ENCODE data around the gene LRRC74A.

LRRC74A gene

DNA sequence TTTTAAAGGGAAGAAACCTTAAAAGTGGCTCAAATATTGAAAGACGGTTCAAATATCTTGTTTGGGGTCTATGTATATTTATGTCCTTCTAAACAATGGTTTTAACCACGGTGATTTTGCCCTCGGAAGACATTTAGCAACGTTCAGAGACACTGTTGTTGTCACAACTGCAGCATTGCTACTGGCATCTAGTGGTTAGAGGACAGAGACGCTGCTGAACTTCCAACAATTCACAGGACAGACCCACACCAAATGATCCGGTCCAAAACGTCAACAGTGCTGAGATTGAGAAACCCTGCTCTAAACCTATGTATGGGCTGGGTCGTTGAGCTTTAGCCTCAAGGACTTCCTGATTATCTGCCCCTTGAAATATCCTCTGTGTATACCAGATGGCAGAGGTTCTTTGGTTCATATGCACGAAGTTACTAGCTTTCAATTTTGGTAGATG is 15.2 kb upstream of the LRRC74A start:
- peak in 2 of 3 experiments; percentile 13 to 32 for DNase-seq

DNA sequence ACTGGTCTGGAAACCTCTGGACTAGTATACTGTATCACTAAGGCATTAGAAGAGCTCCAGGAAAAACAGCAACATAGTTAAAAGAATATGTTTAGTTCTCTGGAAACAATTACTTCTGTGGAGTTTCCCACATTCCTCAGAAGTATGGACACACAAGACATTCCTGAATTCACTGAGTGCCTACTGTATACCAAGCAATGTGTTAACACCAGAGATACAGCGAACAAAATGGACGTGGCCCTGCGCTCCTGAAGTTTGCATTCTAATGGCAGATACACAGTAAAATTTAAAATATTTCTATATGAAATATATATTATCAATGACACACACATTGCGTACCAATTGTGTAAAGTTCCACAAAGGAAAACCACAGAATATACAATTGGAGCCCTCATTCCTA is 14.6 kb upstream of the LRRC74A start:
- DNase-seq: peak in 1 of 3 experiments; percentile 35

DNA sequence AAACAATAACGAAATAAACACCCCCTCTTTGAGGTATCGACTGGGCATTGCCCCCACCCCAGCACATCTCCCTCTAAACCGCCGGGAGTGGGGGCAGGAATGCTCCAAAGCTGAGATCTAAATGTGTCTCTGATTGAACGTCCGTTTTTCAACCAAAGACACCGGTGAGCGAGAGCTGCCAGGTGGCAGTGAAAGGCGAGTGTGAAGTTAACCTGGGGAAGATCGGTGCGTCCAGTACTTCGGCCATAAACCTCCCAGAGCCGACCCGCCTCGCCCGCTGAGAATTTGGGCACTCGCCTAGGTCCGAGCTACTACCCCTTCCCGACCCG is 14.2 kb upstream of the LRRC74A start:
- peak; percentile 31 to 67 (median 58) for DNase-seq

DNA sequence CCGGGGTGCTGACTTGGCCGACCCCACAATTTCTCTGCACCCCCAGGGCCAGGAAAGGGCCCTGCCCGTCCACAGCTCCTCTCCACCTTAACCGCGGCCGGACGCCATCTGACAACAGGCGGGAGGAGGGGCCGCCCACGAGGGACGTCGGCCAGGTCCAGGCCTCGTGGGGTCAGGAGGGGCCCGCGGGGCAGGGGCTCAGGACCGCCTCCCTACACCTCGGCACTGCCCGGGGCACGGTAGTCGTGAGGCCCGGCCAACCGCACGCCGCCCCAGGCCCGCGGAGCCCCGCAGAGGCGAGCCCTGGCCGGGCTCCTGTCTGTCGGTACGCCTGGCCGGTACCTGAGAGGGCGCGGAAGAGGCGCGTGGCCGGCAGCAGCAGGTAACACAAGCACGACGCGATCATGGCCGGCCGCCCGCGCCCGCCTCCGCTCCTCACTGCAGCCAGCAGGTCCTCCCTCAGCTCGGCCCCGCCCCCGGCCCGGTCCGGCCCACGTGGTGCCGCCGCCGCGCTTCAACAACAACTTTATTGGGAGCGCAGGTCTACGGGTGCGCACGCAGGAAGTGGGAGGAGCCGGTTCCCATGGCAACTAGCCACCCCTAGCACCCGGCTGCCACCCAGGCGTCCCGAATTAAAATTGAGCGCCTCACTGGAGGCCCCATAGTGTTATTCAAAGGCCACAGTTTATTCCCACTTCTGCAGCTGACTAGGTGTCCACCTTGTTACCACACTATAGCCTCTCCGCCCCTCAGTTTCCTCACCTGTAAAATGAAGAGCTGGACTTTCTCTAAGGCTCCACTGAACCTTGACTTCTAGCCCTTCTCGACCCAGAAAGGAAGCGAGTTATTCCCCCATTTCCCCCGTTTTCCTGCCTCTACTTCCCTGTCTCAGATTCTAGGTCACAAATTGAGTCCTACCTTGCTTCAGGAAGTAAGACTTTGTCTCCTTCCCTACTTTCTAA is 13.5 kb upstream of the LRRC74A start, which contains the start of gene ANGEL1:
Gene ANGEL1, minus strand, starts transcription at position 461 of the 962 bp plus-strand sequence. Its CDS starts 55 bp downstream, at position 406.
- DNase-seq: peak; percentile 97 to 98 (median 98)

DNA sequence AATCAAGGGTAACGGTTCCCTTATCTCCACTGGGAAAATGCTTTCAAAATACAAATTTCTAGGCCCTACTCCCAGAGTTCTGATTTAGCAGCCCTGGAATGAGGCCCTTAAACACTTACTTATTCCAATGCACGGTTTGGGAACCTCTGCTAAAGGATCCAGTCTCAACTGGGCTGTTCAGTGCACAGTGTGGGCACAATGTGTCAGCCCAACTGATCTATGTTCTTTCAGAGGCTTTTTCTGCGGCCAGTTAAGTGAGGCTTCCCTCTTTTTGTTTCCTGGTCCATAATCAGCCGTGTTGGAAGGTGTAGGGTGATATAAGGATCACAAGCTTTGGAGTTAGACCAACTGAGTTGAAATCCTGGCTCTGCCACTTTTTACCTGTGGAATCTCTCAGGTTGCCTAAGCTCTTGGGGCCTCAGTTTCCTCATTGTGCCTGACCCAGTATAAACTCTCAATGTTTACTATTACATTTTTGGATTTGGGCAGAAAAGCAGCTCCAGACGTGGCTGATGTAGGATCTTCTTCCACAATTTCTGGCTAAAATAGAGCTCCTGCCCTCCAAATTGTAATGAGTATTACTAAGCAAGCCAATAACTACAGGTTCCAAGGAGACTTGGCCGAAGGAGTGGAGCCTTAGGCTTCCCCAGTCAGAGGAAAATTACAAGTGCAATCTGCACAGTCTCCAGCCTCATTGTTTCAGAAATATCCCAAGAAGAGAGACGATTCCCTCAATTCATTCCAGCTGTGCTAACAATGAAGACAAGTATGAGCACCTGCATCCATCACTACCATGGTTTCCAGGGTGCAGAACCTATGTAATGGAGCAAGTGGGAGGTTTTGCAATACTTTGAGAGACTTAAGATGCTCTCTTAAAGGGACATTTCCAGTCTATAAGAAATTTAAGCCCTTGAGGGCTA is 11.2 kb upstream of the LRRC74A start:
- DNase-seq: peak in 1 of 3 experiments; percentile 20

DNA sequence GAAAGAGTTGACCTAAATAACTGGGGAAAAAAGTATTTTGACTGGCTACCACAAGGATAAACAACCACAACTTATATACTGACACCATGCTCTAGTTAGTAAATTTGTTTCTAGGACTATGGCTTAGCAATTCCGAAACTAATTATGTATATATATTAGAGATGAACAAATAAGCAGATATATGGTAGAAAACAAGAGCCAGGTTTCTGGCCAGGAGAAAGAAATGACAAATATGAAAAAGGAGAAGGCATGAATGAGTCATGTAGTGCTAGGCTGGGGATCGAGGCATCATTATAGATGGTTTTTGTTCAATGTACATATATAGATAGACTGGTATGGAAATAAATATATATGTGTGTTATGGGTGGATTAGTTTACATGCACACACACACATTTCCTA is 5.5 kb upstream of the LRRC74A start:
- DNase-seq: no peak

DNA sequence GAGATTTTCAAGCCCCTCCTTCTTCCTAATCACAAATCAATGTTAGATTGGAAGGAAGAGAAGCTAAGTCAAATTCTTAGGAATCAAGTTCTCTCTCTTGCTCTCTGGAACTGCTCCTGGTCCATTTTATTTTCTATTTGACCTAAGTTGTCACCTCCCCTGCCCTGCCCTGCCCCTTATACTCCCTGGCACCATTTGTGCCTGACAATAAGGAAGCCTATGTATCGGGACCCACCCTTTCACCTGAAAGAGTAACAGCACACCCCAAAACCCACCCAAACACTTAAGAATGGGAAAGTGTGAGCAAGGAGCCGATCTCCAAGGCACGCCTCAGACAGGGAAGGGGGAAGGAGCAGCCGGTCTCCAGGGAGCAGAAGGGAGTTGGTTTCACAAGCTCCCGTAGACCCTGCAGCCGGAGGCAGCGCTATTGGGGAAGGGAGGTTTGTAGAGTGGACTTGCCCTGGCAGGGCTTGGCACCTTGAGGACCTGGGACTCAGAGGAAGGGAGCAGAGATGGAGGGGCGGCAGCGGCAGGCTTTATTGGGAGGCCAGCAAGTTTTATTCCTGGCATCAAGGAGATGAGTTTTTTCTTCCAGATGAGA is 1.6 kb downstream of the LRRC74A start:
- DNase-seq: no peak

DNA sequence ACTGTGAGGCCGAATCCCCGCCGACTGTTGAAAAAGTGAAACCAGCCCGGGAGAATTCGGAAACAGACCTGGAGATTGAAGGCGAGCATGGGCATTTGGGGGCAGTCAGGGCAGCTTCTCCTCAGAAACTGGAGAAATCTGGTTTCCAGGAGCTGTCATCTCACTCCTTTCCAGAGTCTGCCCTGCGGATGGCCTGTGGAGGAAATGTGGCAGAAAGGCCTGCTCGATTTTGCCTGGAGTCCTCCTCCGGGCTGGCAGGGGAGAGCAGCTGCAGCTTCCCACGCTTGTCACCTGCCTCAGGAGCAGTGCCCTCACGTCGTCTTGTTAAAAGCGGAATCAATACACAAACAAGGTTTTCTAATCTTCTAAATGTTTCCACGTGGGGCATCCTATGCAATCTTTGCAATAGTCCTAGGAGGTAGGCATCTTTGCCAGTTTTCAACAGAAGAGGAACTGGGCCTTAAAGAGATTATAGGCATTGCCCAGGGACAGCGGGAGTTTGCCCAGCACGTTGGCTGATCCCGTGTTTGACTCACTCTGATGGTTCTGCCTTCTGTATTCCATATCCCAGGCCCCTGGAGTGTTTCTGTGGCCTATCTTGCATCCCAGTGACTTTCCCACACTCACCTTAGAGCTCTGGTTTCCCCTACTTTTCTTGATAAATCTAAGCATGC is 2.3 kb downstream of the LRRC74A start:
- DNase-seq: peak in 1 of 3 experiments; percentile 19

DNA sequence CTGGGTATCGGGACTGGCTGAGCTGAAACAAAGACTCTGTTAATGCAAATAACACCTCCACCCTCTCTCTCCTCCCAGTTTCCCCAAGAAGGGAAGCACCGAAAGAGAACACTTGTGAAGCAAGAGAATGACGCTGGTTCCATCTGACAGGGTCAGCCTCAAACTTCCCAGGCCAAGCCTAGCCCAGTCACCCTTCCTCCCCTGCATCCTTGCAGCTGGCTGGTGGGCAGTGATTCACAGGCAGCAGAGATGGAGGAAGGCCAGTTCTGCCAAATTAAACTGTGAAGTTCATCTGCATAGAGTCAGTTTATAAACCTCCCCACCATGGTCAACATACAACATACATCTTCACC is 2.8 kb downstream of the LRRC74A start:
- no peak for DNase-seq

DNA sequence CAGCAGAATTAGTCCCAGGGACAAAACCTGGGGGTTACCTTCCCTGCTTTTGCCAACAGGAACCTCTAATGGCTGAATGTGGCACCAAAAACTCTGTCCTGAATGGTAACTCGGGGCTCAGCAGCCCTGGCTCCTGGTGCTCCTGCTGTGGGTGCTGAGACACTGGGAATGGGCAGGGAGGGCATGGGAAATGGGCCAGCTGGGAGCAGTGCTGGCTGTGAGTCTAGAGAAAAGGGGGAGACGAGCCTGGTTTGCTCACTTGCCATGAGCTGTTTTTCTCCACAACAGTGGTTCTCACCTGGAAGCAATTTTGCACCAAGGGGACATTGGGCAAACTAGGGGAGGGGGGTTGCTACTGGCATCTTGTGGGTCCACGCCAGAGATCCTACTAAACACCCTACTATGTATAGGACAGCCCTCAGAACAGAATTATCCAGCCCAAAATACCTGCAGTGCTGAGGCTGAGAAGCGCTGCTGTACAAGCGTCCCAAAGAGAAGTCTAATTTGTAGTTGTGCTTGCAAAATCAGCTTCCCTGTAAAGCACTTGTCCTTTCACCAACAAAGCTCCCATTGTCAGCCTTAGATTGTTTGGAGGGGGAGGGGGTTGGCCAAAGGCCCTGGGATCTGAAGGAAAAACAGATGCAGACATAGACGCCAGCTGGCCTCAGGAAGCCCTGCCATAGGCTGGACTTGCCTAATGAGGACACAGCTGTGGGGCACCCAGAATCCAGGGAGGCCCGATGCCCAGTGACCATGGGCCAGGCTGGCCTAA is 3.6 kb downstream of the LRRC74A start:
- peak in 1 of 3 experiments; percentile 21 for DNase-seq

DNA sequence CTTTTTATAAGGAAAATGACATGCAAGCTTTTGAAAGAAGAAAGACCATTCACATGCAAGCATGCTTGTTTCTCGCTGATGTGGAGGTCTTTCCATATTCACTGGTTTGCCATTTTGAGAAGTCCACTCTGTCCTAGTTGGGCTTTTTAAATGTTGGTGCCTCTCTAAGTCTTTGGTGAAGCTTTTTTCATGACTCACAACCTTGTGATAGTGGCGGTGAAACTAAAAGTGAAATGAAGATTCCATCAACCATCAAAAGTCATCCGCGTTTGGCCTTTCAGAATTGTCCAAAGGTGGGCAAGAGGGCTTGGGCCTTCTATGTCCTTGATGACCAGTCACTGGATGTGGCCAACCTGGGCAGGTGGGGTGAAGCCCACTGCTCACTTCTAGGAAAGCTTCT is 4.3 kb downstream of the LRRC74A start:
- no peak for DNase-seq

DNA sequence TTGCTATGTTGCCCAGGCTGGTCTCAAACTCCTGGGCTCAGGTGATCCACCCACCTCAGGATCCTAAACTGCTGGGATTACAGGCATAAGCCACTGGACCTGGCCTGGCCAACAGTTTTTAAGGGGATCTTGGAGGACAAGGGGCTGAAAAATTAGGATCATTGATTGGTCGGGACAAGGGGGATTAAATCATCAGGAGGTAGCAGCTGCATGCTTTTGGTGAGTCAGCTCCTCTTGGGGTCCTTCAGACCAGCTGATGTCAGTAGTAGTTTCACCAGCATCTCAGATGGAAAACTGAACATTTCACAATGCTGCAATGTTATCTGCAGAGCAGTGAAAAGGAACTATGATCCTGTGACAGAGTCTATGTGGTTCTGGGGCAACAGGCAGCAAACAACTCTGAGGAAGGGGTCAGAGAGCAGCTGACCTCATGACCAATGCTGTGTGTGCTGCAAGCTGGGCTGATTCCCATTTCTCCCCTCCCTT is 6.3 kb downstream of the LRRC74A start:
- DNase-seq: no peak

DNA sequence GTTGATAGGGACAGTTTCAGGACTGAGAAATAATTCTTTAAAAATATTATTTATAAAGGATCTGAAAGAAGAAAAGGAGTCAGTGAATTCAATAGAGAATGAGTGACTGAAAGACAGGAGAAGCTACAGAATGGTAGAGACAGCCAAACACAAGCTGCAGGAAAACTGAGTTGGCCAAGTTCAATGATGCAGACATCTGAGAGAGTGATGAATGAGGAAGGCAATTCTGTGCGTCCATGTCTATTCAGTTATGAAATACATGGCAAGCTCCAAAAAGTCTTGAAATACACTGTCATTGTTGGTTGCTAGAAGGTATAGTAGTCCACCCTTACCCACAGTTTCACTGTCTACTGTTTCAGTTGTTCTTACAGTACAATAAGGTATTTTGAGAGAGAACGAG is 6.8 kb downstream of the LRRC74A start:
- no peak for DNase-seq

DNA sequence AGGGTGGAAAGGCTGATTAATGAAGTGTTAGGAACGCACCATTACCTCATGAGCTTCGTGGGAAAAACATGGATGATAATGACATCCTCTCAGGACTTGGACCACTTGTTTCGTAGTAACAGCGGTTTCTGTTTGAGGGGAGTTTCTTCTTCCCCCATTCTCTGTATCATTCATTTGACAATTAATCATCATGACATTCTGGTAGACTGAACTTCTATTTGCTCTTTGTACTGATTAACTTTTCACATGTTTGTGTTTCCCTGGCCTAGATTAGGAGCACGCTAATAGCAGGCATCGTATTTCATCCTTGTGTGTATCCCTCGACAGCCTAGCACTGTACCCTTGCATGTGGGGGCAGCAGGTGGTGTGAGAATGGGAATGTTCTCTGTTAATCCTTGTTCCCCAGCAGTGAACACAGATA is 8.0 kb downstream of the LRRC74A start:
- DNase-seq: peak in 1 of 3 experiments; percentile 31

DNA sequence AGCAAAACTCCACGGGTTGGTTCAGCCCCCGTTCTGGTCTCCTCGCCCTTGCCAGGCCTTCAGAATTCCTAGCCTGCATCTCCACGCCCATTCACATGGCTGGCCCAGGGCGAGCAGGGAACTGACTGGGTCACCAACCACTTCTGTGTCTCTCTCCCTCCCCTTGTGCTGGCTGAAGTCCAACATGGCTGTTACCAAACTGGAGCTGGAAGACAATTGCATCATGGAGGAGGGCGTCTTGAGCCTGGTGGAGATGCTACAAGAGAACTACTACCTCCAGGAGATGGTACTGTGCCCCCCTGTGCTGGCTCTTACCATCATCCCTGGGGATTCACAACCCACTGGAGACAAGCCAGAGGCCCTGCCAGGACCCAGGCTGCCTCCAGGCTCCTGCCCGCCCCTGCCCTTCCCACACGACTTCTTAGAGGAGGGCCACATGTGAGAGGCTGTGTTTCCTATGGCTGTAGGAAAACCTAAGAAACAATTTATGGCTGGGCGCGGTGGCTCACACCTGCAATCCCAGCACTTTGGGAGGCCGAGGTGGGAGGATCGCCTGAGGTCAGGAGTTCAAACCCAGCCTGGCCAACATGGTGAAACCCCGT is 9.9 kb downstream of the LRRC74A start:
- no peak for DNase-seq

DNA sequence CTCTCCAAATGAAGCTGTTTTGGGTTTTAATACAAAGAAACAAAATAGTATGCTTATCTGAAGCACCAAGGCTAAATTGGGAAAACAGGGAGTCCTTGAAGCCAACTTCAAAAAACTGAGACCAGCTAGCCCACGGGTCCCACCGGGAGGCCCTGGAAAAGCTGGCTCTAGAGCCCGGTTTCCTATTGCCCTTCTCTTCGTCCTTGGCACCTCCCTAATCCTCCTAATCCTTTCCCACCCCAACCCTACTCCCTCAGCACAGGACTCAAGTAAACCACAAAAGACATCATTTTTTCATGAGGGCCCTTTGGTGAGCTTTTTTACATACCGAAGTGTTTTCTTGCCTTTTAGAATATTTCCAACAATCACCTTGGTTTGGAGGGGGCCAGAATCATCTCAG is 11.3 kb downstream of the LRRC74A start:
- DNase-seq: no peak

DNA sequence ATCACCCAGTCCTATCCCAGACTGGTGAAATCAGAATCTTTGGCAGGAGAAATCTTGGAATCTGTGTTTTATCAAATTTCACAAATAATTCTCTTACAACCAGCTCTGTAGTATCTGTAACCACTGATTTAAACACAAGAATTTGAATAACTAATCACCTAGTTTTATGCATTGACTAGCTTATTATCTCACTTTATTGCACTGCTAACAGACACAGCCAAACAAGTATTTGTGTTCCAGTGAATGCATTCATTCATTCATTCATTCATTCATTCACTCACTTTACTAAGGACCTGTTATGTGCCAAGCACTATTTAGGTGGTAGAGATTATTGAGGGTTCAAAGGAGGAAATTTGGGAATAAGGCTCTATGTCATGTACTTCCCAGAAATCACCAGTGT is 16.2 kb downstream of the LRRC74A start:
- no peak for DNase-seq

DNA sequence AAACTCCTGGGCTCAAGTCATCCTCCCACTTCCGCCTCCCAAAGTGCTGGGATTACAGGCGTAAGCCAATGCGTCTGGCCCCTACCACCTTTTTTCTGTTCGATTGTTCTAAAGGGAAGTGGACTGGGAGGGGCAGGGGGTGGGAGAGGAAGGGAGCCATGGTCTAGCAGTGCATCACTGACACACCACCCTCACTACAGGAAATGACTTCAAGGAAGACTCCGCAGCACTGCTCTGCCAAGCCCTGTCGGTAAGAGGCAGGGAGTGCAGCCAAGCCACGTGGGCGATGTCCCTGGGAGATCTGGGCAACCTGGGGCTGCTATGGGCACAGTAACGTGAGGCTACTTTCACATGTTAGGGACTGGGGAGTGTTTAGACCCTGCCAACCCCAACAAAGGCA is 18.0 kb downstream of the LRRC74A start:
- DNase-seq: no peak

DNA sequence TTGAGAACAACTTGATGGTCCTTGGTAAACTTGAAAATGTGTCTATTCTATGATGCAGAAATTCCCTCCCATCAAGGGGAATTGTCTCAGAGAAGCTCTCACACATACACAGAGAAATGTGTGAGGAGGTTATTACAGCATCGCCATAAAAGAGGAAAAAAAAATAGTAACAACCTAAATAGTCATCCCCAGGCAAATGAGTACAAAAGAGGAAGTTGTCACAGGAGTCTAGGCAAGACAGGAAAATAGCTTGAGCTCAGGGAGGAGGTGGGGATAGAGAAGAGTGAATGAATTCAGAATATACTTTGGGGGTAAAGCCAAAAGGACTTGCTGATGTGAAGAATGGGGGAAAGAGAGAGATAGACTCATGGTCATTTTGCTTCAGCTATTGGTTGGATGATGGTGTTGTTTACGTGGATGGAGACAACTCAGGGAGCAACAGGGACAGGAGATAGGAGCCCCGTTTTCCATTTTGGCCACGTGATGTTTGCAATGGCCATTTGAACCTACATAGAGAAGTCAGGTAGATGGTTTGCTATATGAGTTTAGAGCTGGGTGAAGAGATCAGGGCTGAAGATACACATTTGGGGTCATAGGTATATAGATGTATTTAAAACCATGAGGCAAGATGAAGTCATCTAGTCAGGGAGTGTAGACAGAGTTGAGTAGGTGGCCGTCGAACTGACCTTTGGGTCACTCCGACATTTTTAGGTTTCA is 20.3 kb downstream of the LRRC74A start:
- DNase-seq: no peak

DNA sequence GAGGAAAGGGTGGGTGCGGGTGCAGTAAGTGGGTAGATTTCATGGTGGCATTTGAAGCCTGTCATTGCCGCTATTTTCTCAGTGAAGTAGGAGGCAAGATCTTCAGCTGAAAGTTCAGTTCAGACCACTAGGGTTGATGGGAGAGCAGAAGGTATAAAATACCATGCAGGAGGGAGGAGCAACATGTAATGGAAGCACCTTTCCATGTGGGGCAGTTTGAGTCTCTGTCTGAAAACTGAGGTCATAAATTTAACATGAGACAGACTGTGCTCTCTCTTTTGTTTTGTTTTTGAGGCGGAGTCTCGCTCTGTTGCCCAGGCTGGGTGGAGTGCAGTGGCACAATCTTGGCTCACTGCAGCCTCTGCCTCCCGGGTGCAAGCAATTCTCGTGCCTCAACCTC is 22.7 kb downstream of the LRRC74A start:
- DNase-seq: no peak
